Kidney (tissue), 14 donors: ENCODE measurements around the gene AKAP7. TPM values are rescaled to one million over a fixed set of nuclear protein-coding genes. Genes with fewer than 3 reads are reported as not detected.

Source experiments
- DNase-seq, 5 donors: peaks; one replicate each; pipeline ENCODE4 v3.0.0-alpha.2; 2013 to 2020
- FAIRE-seq: peaks from 2 replicates; lab custom pipeline; 2012; peaks lifted over from hg19 to GRCh38; lab: Jason Lieb, UNC
- H3K27ac ChIP-seq, 2 donors: one replicate each; pipeline ENCODE4 v1.7.0; 2013; ENCODE audit warnings: low read depth in 2 of 2, low read length in 2 of 2, inconsistent platforms in 1 of 2
- H3K27me3 ChIP-seq: one replicate; pipeline ENCODE4 v1.7.1; 2013; ENCODE audit warnings: low read length, inconsistent platforms; ENCODE audit not compliant: control insufficient read depth, insufficient read depth
- H3K36me3 ChIP-seq, 3 donors: one replicate each; pipeline versions ENCODE4 v1.7.0 to v1.7.1; 2013; ENCODE audit warnings: low read length in 3 of 3, control low read depth in 1 of 3, inconsistent platforms in 1 of 3; ENCODE audit not compliant: insufficient read depth in 3 of 3, control insufficient read depth in 2 of 3
- H3K4me1 ChIP-seq, 3 donors: one replicate each; pipeline versions ENCODE4 v1.7.0 to v1.7.1; 2013; ENCODE audit warnings: low read length in 3 of 3, inconsistent platforms in 1 of 3, low read depth in 1 of 3; ENCODE audit not compliant: control insufficient read depth in 2 of 3, insufficient read depth in 2 of 3
- H3K4me3 ChIP-seq, 3 donors: one replicate each; pipeline versions ENCODE4 v1.7.0 to v1.8.1; 2013; ENCODE audit warnings: low read length in 3 of 3, control low read depth in 1 of 3, inconsistent platforms in 1 of 3
- H3K9ac ChIP-seq, 3 donors: one replicate each; pipeline versions ENCODE4 v1.7.0 to v1.7.1; 2013; ENCODE audit warnings: low read length in 3 of 3, control low read depth in 1 of 3, inconsistent platforms in 1 of 3
- H3K9me3 ChIP-seq, 3 donors: one replicate each; pipeline versions ENCODE4 v1.7.0 to v1.7.1; 2013; ENCODE audit warnings: low read length in 3 of 3, control low read depth in 1 of 3, inconsistent platforms in 1 of 3; ENCODE audit not compliant: control insufficient read depth in 2 of 3, insufficient read depth in 1 of 3
- CTCF ChIP-seq: IDR thresholded peaks from 3 replicates; pipeline ENCODE4 v1.5.1; 2012; ENCODE audit warnings: mild to moderate bottlenecking, moderate library complexity, borderline replicate concordance; ENCODE audit not compliant: insufficient read depth; ENCODE audit errors: extremely low read depth
- intact Hi-C: fragments of 100-400 bp; cut with DNase I; formaldehyde crosslinking; loops from one replicate; pipeline ENCODE4 v1.11.1; 2022
- polyA plus RNA-seq: library from polyadenylated mRNA; stranded (reverse); fragments of 350-450 nt; fragmentation: Illumina TruSeq; extraction: RNeasy Lipid Tissue Mini Kit (QIAGEN cat#74804); gene quantifications from one replicate; pipeline ENCODE4 v1.2.3, GENCODE V29; 2014; ENCODE audit warnings: low read depth, low replicate concordance; ENCODE audit not compliant: insufficient read depth
- total RNA-seq: library from RNA; stranded (reverse); fragmentation: NEBNext Ultra II Directional; extraction: Animal tissue kit (Norgen Biotek cat#: 25700); gene quantifications from one replicate; pipeline ENCODE4 v1.2.1, GENCODE V29; 2021
- donor health status: control.
- donor health status: control.
- donor health status: control.
- donor health status: control.
- donor health status: control.
- donor health status: DM: yes; HTN: yes; CAD: no.
- donor health status: Normal renal cell carcinoma (clear cell type).

AKAP7 gene
- total and polyA plus RNA-seq, 2 donors from 2014 or later: 7.9 to 12.0 TPM

GRCh38 chr6:131225127-131225526, 89.9 kb downstream of the AKAP7 start:
- no peak overlapping the region for H3K4me3 ChIP-seq
- intact Hi-C loops: no loop called here
- no peak for FAIRE-seq

GRCh38 chr6:131225959-131226358, 90.7 kb downstream of the AKAP7 start:
- intact Hi-C loops: no loop called here
- Histone ChIP-seq H3K36me3 (no peaks in the 10 kb centered on the region), H3K9ac (no peak overlapping the region), H3K9me3 (no peaks in the 10 kb centered on the region), H3K4me1 (no peaks in the 10 kb centered on the region), H3K27me3 (no peaks in the 10 kb centered on the region), H3K27ac (no peak overlapping the region), H3K4me3 (no peak overlapping the region)
- FAIRE-seq (no peak), DNase-seq (no peak)
- no peak for TF ChIP-seq CTCF

More at GRCh38 chr6:131225127-131225526, 89.9 kb downstream of the AKAP7 start:
- H3K27ac ChIP-seq: no peak overlapping the region
- no peak for DNase-seq
- no peaks in the 10 kb centered on the region for H3K9me3 ChIP-seq
- H3K36me3 ChIP-seq: no peaks in the 10 kb centered on the region
- no peak for TF ChIP-seq CTCF
- H3K9ac ChIP-seq: no peak overlapping the region
- H3K27me3 ChIP-seq: no peaks in the 10 kb centered on the region
- H3K4me1 ChIP-seq: no peaks in the 10 kb centered on the region

GRCh38 chr6:131226459-131227157, 91.3 kb downstream of the AKAP7 start:
- no peaks in the 10 kb centered on the region for H3K27me3 ChIP-seq
- no peak for FAIRE-seq
- intact Hi-C loops: no loop called here
- H3K36me3 ChIP-seq: no peaks in the 10 kb centered on the region
- no peak for DNase-seq
- H3K9ac ChIP-seq: no peak overlapping the region
- H3K4me1 ChIP-seq: no peaks in the 10 kb centered on the region
- no peaks in the 10 kb centered on the region for H3K9me3 ChIP-seq
- H3K4me3 ChIP-seq: no peak overlapping the region
- TF ChIP-seq CTCF: no peak
- H3K27ac ChIP-seq: no peak overlapping the region

GRCh38 chr6:131227158-131227543, 91.9 kb downstream of the AKAP7 start:
- Histone ChIP-seq H3K27me3 (no peaks in the 10 kb centered on the region), H3K4me1 (no peaks in the 10 kb centered on the region), H3K27ac (no peak overlapping the region), H3K36me3 (no peaks in the 10 kb centered on the region), H3K4me3 (no peak overlapping the region), H3K9ac (no peak overlapping the region), H3K9me3 (no peaks in the 10 kb centered on the region)
- TF ChIP-seq CTCF: no peak
- intact Hi-C loops: no loop called here
- DNase-seq (no peak), FAIRE-seq (no peak)
